MV-4-11 (cell line): Measurements from ENCODE around the gene STRA6.

ENCODE experiments used
- DNase-seq: peaks from one replicate; lab custom pipeline; 2025; lab: John Stamatoyannopoulos, UW

Gene STRA6

GRCh38 chr15:74131628-74132413, 70.8 kb downstream of the STRA6 start:
- DNase-seq, result no peak

DNA sequence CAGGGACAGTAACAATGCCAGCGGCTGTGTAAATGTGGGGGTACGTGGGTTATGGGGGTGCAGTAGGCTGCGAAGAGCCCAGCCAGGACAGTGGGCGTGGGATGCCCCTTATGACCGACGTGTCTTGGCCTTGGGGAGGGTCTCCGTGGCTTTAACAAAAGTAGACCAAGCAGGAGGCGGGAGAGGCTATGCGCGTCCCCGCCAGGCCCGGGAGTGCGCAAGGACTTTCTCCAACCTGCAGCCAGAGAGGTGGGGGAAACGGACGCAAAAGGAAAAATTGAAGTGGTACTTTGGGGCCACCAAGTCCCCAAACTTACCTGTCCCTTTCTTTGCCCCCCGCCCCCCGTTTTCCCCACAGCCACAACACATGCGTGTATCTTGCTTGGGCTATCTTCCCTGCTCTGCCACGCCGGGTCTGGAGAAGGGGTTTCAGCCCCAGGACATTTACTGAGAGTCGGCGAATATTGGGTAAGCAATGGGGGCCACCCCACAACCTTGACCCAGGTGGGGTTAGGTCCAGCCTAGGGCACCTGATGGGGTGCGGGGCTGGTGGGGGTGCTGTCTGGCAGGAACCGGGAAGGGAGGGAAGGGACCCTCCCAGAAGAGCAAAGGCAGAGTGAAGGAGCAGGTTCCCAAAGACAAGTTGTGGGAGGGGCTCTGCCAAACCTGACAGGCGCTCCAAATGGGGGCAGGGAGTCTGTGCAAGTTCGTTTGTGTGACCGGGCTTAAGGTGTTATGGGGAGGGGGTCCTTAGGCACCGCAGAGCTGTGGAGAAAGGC, 71.5 kb downstream of the STRA6 start:
- no peak for DNase-seq

DNA sequence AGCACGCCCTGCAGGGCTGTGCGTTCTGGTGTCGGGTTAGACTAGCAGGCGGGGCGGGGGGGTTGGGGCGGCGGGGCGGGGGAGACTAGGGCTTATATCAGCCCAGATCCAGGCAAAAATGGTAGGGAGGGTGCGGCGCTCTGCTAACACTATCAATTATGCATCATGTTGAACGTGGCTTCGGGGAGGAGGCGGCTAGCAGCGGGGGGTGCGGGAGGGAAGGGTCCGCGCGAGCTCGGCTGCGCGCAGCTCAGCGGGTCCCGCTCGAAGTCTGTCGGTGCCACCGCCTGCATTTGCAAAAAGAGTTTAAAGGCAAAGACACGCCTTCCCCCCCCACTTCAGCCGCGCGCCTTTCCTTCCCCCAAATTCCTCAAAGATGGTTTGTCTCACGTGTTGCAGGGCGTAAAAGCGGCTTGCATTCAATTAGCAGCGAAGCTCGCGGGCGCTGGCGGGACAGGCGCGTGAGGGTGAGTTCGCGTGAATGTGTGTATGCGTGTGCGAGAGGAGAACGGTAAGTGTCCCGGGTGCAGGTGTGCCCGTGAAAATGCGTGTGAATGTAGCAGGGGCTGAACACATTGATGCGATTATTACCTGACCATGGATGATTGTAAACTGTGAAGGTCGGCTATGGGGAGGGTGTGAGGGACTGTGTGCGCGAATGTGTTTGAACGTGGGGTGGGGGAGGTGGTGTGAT, 72.3 kb downstream of the STRA6 start, which contains the start of gene ISLR2:
Gene ISLR2 (plus strand): TSS at position 432 of the 694 bp plus-strand sequence. CDS start 2,169 bp downstream, outside the sequence.
- DNase-seq, result no peak

- no peak for DNase-seq
Observed at GRCh38 chr15:74129586-74130154, 72.9 kb downstream of the STRA6 start.
